ENCODE measurements around the gene NEURL3. TPM values are rescaled to one million over a fixed set of nuclear protein-coding genes. Genes with fewer than 3 reads are reported as not detected.
A peak's percentile ranks its signal among the peaks of the same experiment; 100 is the strongest.

Gene NEURL3
- total and polyA plus RNA-seq, 9 of the 15 experiments (the other 6 are each of a cell fraction or from before 2014, with no cell fraction given) = not detected

GRCh38 chr2:96532641-96533291 lies 27.6 kb upstream of the NEURL3 start:
- Histone ChIP-seq H4K20me1 (replicated peaks; ENCODE audit: control insufficient read depth, insufficient read depth, low read length) (0 out of 2 replicates have a peak, but pooled peaks cover under 1% of the 10 kb centered on the region), H3K36me3 (ENCODE audit: control insufficient read depth, insufficient read depth, low read length) (no peaks in the 10 kb centered on the region), H2AFZ (ENCODE audit: low read depth, low read length) (peak overlapping the region; percentile 57), H3K9ac (ENCODE audit: insufficient read depth in 1 of 2, low read depth in 2 of 2, low read length in 2 of 2) (no peak overlapping the region), H3K9me3 (replicated peaks; ENCODE audit: control insufficient read depth, insufficient read depth, low read depth, low read length) (no peaks in the 10 kb centered on the region), H3K27me3 (ENCODE audit: control insufficient read depth in 2 of 2, insufficient read depth in 2 of 2, low read length in 2 of 2) (peaks cover 0 to 14% of the 10 kb centered on the region in 2 experiments; a peak in 2 of 5 replicates), H3K4me1 (replicated peaks in 1 of 2; ENCODE audit: control insufficient read depth in 2 of 2, insufficient read depth in 2 of 2, low read length in 2 of 2) (peaks cover 13 to 28% of the 10 kb centered on the region in 2 experiments), H3K27ac (ENCODE audit: extremely low read depth, low read depth, low read length) (no peak overlapping the region; the same call in 2 of the 3 replicates), H3K79me2 (ENCODE audit: control insufficient read depth, insufficient read depth, low read length) (no peaks in the 10 kb centered on the region; the same call in 2 of the 3 replicates), H3K9me1 (ENCODE audit: control insufficient read depth, insufficient read depth, low read length) (no peaks in the 10 kb centered on the region), H3K4me3 (no peak overlapping the region), H3K4me2 (ENCODE audit: insufficient read depth, low read length) (peak overlapping the region; percentile 65; the same call in 1 of the 2 replicates)
- intact Hi-C loops (cut with micrococcal nuclease) = no loop called here
- ATAC-seq = no peak
- FAIRE-seq = peak; percentile 29
- TF ChIP-seq SAP30 (IDR thresholded peaks at IDR 0.05; ENCODE audit: borderline replicate concordance, insufficient read depth, low read depth, low read length, poor library complexity, severe bottlenecking) (no peak), ZNF79 (CRISPR knock-in tag; IDR thresholded peaks at IDR 0.05; ENCODE audit: low read depth) (no peak), MYNN (IDR thresholded peaks at IDR 0.05) (no peak), MYNN (CRISPR knock-in tag; IDR thresholded peaks at IDR 0.05) (no peak), ZBTB33 (CRISPR knock-in tag; IDR thresholded peaks at IDR 0.05) (no peak), CHD2 (IDR thresholded peaks at IDR 0.05; ENCODE audit: low read depth, low read length) (no peak), SMARCA5 (IDR thresholded peaks at IDR 0.05) (no peak), ERF (CRISPR knock-in tag; IDR thresholded peaks at IDR 0.05) (no peak), ZNF253 (CRISPR knock-in tag; conservative IDR thresholded peaks at IDR 0.05) (no peak), NR2C2 (CRISPR knock-in tag; IDR thresholded peaks at IDR 0.05) (0 out of 2 replicates have a peak, but pooled peaks have one; percentile 40), NR2C2 (tag; IDR thresholded peaks at IDR 0.05) (no peak), MAX (CRISPR knock-in tag; IDR thresholded peaks at IDR 0.05) (no peak), SLC30A9 (CRISPR knock-in tag; IDR thresholded peaks at IDR 0.05) (no peak), ATF7 (IDR thresholded peaks at IDR 0.05) (no peak), ZNF589 (CRISPR knock-in tag; IDR thresholded peaks at IDR 0.05; ENCODE audit: low read depth) (0 out of 2 replicates have a peak, but pooled peaks have one; percentile 28), RBBP5 (IDR thresholded peaks at IDR 0.05; ENCODE audit: borderline replicate concordance, insufficient read depth, low read length, poor library complexity, severe bottlenecking) (no peak), ZKSCAN1 (IDR thresholded peaks at IDR 0.05; ENCODE audit: low read depth, low read length) (peak; percentile 97), CTCFL (IDR thresholded peaks at IDR 0.05; ENCODE audit: borderline replicate concordance, insufficient read depth, low read depth, low read length, poor library complexity, severe bottlenecking) (no peak), RFX5 (IDR thresholded peaks at IDR 0.05; ENCODE audit: low read depth, low read length) (no peak)
- WGBS (ENCODE audit: insufficient coverage, low coverage, missing lambda C conversion rate) = 80% methylated on average over 7 of the region's 7 CpGs
- no TSS peak for BruUV-seq (replicated peaks)
- in situ Hi-C loops (cut with MboI) = no loop called here
- no peak for DNase-seq (ENCODE audit: extremely low read depth in 1 of 4, low spot score in 3 of 4)
- POLR2A ChIA-PET = interaction anchor here (0.6 to 0.7 kb wide), 2 partner anchors 15 kb away, joined by 4 to 5 read pairs; no protein-coding TSS in a partner anchor
- CTCF ChIA-PET (ENCODE audit: low intra/inter-chr PET ratio) = no interaction called here

Measured in K562 (cell line).